GM18511 (cell line): Measurements from ENCODE around the gene RPTOR.

Source experiments
- ATAC-seq: cut with Tn5 transposase; IDR thresholded peaks from one replicate; pipeline ENCODE4 v1.9.1; 2021; ENCODE audit warnings: mild to moderate bottlenecking, moderate library complexity; ENCODE audit not compliant: unreplicated experiment

Gene RPTOR

DNA sequence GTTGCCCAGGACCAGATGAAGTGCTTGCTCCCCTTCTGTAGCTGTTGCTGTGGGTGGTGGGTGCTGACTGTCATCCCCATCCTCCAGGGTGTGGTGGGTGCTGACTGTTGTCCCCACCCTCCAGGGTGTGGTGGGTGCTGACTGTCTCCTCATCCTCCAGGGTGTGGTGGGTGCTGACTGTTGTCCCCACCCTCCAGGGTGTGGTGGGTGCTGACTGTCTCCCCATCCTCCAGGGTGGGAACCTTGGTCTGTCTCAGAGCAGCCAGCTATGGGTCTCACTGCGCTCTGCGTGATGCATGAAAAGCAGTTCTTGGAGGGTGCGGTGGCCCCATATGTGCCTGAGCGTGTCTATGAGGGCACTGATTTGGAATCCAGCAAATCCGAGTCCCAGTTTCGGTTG, 163.8 kb downstream of the RPTOR start:
- no peak for ATAC-seq

GRCh38 chr17:80709090-80709695, 164.6 kb downstream of the RPTOR start:
- ATAC-seq, result no peak

- no peak for ATAC-seq
These were observed 166.2 kb downstream of the RPTOR start for GRCh38 chr17:80710714-80711302.

DNA sequence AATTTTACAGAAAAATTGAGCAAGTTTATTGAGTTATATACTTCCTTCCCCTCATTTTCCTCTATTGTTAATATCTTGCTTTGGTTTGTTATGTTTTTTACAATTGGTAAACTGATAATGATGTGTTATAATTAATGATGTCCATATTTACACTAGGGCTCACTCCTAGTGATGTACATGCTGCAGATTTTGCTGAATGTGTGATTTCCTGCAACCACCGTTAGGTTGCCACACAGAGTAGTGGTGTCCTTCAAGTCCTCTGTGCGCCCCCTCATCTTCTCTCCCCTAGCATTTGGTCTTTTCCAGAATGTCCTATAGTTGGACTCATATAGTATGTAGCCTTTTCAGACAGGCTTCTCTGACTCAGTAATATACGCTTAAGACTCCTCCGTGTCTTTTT, 167.5 kb downstream of the RPTOR start:
- no peak for ATAC-seq

- no peak for ATAC-seq
These were observed 168.0 kb downstream of the RPTOR start for GRCh38 chr17:80712606-80713005.

- ATAC-seq, result no peak
These were observed 172.5 kb downstream of the RPTOR start for GRCh38 chr17:80716986-80717719.

- ATAC-seq, result no peak
These were observed 173.1 kb downstream of the RPTOR start for GRCh38 chr17:80717720-80718083.

- no peak for ATAC-seq
These were observed 173.8 kb downstream of the RPTOR start for GRCh38 chr17:80718428-80718827.

GRCh38 chr17:80719449-80719848, 174.8 kb downstream of the RPTOR start:
- ATAC-seq, result no peak

GRCh38 chr17:80720610-80721577, 176.3 kb downstream of the RPTOR start:
- ATAC-seq, result no peak

GRCh38 chr17:80722661-80723060, 178.0 kb downstream of the RPTOR start:
- ATAC-seq, result no peak

- ATAC-seq, result no peak
These were observed 180.2 kb downstream of the RPTOR start for GRCh38 chr17:80724775-80725266.

DNA sequence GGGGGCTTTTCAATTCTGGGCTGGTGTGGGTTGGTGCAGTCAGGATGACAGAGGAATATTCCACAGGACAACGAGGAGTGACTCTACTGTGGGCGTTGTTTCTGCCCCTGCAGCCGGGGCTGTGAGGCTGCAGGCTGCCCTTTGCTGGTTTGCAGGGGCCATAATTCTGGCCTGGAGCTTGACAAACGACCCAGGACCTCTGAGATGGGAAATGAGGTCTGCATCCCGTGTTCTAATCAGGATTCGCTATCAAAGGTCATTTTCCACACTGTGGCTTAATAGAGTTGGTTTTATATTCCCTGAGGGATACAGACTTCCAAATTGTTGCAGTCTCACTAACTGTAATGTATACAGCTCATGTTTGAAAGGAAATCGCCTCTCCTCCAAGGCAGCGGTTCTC, 180.9 kb downstream of the RPTOR start:
- no peak for ATAC-seq

DNA sequence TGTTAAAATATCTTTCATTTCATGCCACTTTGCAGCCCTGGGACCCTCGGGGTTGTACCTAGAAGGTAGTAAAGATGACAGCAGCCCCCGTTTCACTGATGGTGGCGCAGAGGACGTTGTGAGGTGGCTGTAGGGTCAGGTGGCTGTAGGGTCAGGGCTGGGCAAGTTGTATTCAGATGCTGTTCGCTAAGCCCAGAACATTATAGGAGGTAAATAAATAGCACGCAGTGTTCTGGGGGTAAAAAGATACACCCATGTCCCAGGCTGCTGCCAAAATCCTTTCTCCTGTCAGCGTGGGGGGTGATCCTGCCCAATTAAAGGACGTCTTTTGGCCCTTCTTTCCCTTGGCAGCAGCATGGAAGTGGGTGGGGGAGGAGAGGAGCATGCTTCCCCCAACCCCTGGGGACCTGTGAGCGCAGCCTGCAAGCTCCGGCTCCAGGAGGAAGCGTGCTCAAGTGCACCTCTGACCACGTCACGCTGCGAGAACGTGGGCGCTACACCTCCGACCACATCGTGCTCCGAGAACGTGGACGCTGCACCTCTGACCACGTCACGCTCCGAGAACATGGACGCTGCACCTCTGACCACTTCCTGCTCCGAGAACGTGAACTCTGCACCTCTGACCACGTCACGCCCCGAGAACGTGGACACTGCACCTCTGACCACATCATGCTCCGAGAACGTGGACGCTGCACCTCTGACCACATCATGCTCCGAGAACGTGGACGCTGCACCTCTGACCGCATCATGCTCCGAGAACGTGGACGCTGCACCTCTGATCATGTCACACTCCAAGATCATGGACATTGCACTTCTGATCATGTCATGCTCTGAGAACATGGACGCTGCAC, 182.1 kb downstream of the RPTOR start:
- ATAC-seq, result no peak

DNA sequence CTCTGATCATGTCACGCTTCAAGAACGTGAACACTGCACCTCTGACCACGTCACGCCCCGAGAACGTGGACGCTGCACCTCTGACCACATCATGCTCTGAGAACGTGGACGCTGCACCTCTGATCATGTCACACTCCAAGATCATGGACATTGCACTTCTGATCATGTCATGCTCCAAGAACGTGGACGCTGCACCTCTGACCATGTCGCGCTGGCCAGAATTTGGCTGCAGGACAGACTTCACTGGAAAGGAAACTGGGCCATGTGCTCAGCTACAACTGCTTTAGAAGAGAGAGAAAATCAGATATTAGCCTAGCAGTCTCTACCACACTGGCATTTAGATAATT, 182.7 kb downstream of the RPTOR start:
- no peak for ATAC-seq

DNA sequence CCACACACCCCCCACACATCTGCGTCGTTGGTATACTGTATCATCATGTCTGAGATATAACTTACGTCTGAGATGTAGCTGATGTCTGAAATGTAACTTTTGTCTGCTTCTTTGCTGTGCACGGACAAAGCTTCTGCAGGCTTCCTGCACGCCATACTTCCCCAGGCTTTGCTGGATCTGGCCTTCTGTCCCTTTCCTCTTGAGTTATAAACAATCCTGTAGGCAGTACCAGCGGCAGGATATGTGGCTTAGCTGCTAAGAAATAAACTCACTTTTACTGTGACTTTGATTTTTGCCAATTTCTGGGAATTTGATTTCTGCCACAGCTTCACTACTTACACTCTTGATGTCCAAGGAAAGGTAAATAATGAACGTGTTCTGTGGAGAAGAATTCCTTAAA, 184.4 kb downstream of the RPTOR start:
- no peak for ATAC-seq

GRCh38 chr17:80729761-80730160, 185.1 kb downstream of the RPTOR start:
- no peak for ATAC-seq

- no peak for ATAC-seq
These were observed 186.1 kb downstream of the RPTOR start for GRCh38 chr17:80730739-80731138.

DNA sequence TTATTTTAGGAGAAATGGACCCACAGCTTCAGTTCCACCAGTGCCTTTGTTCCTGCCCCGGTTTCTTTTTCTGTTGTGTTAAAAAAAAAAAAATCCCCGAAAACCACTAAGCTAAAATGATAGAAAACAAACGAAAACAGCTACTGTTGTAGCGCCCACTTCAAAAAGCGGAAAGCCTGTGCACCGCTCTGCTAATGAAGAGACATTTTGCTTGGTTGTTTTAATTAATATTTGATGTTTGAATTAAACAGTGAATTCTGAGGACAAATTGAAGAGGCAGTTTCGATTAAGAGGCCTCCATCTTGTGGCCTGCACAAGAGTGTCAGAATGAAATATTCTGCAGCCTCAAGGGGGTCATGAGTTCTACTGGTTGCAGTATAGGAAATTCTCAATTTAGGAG, 186.7 kb downstream of the RPTOR start:
- ATAC-seq, result no peak

DNA sequence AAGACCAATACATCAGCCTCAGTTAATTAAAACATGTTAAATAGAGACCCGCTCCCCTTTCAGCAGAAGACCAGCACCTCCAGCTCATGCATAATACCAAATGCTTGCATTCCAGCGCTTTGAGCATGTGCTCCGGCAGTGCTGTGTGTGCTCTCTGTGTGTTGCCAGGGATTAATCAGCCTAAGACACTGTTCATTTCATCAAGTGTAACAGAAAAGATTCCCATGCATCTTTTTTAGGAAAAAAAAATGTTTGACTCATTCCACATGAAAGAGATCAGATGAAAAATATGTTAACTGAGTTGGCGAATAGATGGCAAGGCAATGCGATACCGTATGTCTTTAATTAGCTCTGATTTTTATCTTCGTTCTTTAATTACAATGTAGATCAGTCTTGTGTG, 187.6 kb downstream of the RPTOR start:
- no peak for ATAC-seq
